Endodermal cell (in vitro differentiated cells): ENCODE results near the gene MS4A15. TPM values are rescaled to one million over a fixed set of nuclear protein-coding genes. Genes with fewer than 3 reads are reported as not detected.

Experiments
- DNase-seq: peaks from one replicate; pipeline ENCODE4 v3.0.0-alpha.2; 2017
- H3K27ac ChIP-seq: 2 replicates; pipeline ENCODE4 v1.5.1; 2013; ENCODE audit warnings: mild to moderate bottlenecking, low read depth, low read length, moderate library complexity
- H3K27me3 ChIP-seq: 2 replicates; pipeline ENCODE4 v1.6.1; 2013; ENCODE audit warnings: mild to moderate bottlenecking, low read length, moderate library complexity; ENCODE audit not compliant: insufficient read depth, control insufficient read depth, poor library complexity, severe bottlenecking
- H3K36me3 ChIP-seq: 2 replicates; pipeline ENCODE4 v1.7.0; 2013; ENCODE audit warnings: mild to moderate bottlenecking, low read length, moderate library complexity; ENCODE audit not compliant: control insufficient read depth, insufficient read depth
- H3K4me1 ChIP-seq: one replicate; pipeline ENCODE4 v1.7.0; 2013; ENCODE audit warnings: low read length; ENCODE audit not compliant: control insufficient read depth, insufficient read depth
- H3K4me3 ChIP-seq: 2 replicates; pipeline ENCODE4 v1.5.1; 2013; ENCODE audit warnings: mild to moderate bottlenecking, low read length, moderate library complexity
- H3K9ac ChIP-seq: 2 replicates; pipeline ENCODE4 v1.6.1; 2013; ENCODE audit warnings: mild to moderate bottlenecking, low read length, moderate library complexity; ENCODE audit not compliant: poor library complexity, severe bottlenecking; ENCODE audit errors: extremely low read depth
- H3K9me3 ChIP-seq: 2 replicates; pipeline ENCODE4 v1.6.1; 2013; ENCODE audit warnings: mild to moderate bottlenecking, low read length, moderate library complexity; ENCODE audit not compliant: control insufficient read depth
- H3K27ac Mint-ChIP-seq: 2 replicates; pipeline ENCODE4 v1.8.0; 2020; ENCODE audit warnings: mixed read lengths
- H3K27me3 Mint-ChIP-seq: 2 replicates; pipeline ENCODE4 v1.8.0; 2021; ENCODE audit warnings: mild to moderate bottlenecking, mixed read lengths; ENCODE audit not compliant: insufficient read depth
- H3K36me3 Mint-ChIP-seq: 2 replicates; pipeline ENCODE4 v1.8.0; 2020; ENCODE audit warnings: low read depth, mixed read lengths
- H3K4me1 Mint-ChIP-seq: 2 replicates; pipeline ENCODE4 v1.8.0; 2020; ENCODE audit warnings: mixed read lengths
- H3K4me3 Mint-ChIP-seq: 2 replicates; pipeline ENCODE4 v1.8.0; 2020; ENCODE audit warnings: mild to moderate bottlenecking, moderate library complexity, mixed read lengths
- H3K9me3 Mint-ChIP-seq: 2 replicates; pipeline ENCODE4 v1.8.0; 2020; ENCODE audit warnings: mild to moderate bottlenecking, mixed read lengths
- WGBS, 2 experiments: methylation state at CpG; one replicate each; pipeline versions ENCODE4 v1.1.5 to v1.1.7; 2013; ENCODE audit warnings: missing lambda C conversion rate in 2 of 2, mixed read lengths in 1 of 2; ENCODE audit not compliant: insufficient coverage in 1 of 2, insufficient read length in 1 of 2; 5-methylcytosine and 5-hydroxymethylcytosine counted together
- total RNA-seq, 2 donors: library from RNA; stranded (reverse); fragmentation: NEBNext Ultra II Directional in 1 of 2; extraction: Animal tissue kit (Norgen Biotek cat#: 25700) in 1 of 2; gene quantifications; 2 replicates in 1 of 2; 3 replicates in 1 of 2; pipeline ENCODE4 v1.2.1, GENCODE V29; 2021
- TF ChIP-seq, protein P1 (sequence below): fragments of 200-600 bp; sonication (generic); conservative IDR thresholded peaks from 2 replicates; pipeline ENCODE4 v1.5.0; 2021; ENCODE audit warnings: antibody characterized with exemption, mild to moderate bottlenecking

The MS4A15 gene
- total RNA-seq, 2 donors from 2014 or later = not detected

DNA sequence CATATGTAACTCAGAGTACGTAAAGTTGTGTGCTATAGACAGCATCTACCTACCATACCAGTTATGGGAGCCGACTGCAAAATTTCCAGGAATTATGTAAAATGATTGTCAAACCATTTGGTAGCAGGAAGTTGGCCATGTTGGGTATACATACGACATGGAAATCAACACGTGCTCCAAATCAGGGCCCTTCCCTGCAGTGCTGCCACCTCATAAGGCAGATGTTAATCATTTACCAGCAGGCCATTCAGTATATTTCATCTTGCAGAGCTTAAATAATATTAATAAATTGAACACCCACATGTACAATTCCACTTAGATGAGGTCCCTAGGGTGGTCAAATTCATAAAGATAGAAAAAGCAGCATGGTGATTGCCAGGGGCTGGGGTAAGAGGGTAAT lies 22.4 kb upstream of the MS4A15 start:
- H3K9me3 ChIP-seq = no peaks in the 10 kb centered on the region
- TF ChIP-seq, protein P1, sequence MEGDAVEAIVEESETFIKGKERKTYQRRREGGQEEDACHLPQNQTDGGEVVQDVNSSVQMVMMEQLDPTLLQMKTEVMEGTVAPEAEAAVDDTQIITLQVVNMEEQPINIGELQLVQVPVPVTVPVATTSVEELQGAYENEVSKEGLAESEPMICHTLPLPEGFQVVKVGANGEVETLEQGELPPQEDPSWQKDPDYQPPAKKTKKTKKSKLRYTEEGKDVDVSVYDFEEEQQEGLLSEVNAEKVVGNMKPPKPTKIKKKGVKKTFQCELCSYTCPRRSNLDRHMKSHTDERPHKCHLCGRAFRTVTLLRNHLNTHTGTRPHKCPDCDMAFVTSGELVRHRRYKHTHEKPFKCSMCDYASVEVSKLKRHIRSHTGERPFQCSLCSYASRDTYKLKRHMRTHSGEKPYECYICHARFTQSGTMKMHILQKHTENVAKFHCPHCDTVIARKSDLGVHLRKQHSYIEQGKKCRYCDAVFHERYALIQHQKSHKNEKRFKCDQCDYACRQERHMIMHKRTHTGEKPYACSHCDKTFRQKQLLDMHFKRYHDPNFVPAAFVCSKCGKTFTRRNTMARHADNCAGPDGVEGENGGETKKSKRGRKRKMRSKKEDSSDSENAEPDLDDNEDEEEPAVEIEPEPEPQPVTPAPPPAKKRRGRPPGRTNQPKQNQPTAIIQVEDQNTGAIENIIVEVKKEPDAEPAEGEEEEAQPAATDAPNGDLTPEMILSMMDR = no peak
- Mint-ChIP-seq H3K27ac (no peak overlapping the region), H3K27me3 (peaks cover 8% of the 10 kb centered on the region), H3K36me3 (no peaks in the 10 kb centered on the region), H3K9me3 (no peaks in the 10 kb centered on the region), H3K4me1 (no peaks in the 10 kb centered on the region), H3K4me3 (no peak overlapping the region)
- no peak overlapping the region for H3K9ac ChIP-seq
- no peak overlapping the region for H3K4me3 ChIP-seq
- H3K36me3 ChIP-seq = no peaks in the 10 kb centered on the region
- H3K27me3 ChIP-seq = no peaks in the 10 kb centered on the region
- H3K27ac ChIP-seq = no peak overlapping the region
- WGBS, 2 experiments = 86 to 88% methylated on average over 1 to 4 of the region's 4 CpGs
- H3K4me1 ChIP-seq = no peaks in the 10 kb centered on the region
- no peak for DNase-seq

DNA sequence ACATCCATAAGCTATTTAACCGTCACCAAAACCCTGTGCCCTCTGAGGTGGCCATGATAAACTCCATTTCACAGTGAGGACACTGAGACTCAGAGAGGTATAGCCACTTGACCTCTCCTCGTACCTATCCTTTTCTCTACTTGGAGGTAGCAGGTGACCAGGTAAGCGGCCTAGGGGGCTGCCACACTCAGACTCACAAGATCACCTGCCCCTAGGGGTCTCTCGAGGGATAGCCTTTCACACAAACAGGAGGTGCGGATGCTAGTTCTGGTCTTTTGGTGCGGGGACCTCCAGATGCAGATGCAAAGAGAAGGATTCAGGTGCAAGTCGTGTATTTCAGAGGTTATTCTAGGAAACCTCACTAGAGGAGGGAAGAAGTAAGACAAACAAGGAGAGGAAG lies 17.6 kb upstream of the MS4A15 start:
- Mint-ChIP-seq H3K9me3 (peaks cover 3% of the 10 kb centered on the region), H3K4me3 (no peak overlapping the region), H3K36me3 (no peaks in the 10 kb centered on the region), H3K27me3 (peaks cover 10% of the 10 kb centered on the region), H3K4me1 (no peaks in the 10 kb centered on the region), H3K27ac (no peak overlapping the region)
- H3K27ac ChIP-seq = no peak overlapping the region
- H3K36me3 ChIP-seq = no peaks in the 10 kb centered on the region
- TF ChIP-seq, protein P1 = peak; percentile 74
- peak; percentile 82 for DNase-seq
- WGBS, 2 experiments = 80 to 82% methylated on average over 7 of the region's 7 CpGs
- no peak overlapping the region for H3K9ac ChIP-seq
- no peaks in the 10 kb centered on the region for H3K4me1 ChIP-seq
- H3K9me3 ChIP-seq = no peaks in the 10 kb centered on the region
- no peaks in the 10 kb centered on the region for H3K27me3 ChIP-seq
- H3K4me3 ChIP-seq = no peak overlapping the region

DNA sequence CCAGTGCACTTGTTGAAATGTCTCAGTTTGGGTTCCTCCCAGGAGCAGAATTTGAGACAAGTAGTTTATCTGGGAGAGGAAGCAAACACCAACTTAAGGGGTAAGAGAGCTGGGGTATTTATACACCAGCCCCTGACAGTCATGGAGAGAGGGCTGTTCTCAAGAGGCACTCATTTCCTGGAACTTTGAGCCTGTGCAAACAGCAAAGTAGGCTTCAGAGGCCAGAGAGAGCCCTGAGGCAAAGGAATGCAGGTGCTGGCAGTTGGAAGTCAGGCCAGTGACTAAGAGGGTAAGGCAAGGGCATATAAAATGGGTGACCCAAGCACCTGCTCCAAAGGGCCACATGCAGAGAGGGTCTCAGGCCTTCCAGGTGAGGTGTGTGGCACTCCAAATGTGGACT lies 16.1 kb upstream of the MS4A15 start:
- Histone ChIP-seq H3K27me3 (no peaks in the 10 kb centered on the region), H3K4me3 (no peak overlapping the region), H3K9me3 (no peaks in the 10 kb centered on the region), H3K4me1 (no peaks in the 10 kb centered on the region), H3K9ac (no peak overlapping the region), H3K36me3 (no peaks in the 10 kb centered on the region), H3K27ac (no peak overlapping the region)
- peaks cover 3% of the 10 kb centered on the region for H3K9me3 Mint-ChIP-seq
- no peak overlapping the region for H3K4me3 Mint-ChIP-seq
- TF ChIP-seq, protein P1 = no peak
- H3K4me1 Mint-ChIP-seq = no peaks in the 10 kb centered on the region
- no peak for DNase-seq
- no peak overlapping the region for H3K27ac Mint-ChIP-seq
- H3K36me3 Mint-ChIP-seq = no peaks in the 10 kb centered on the region
- H3K27me3 Mint-ChIP-seq = peaks cover 10% of the 10 kb centered on the region
